Spinal cord (tissue), 10 donors: ENCODE data around the gene NOXO1. TPM values are rescaled to one million over a fixed set of nuclear protein-coding genes. Genes with fewer than 3 reads are reported as not detected.

Experiments
- DNase-seq, 6 donors: peaks; one replicate each; pipeline versions ENCODE4 v3.0.0 to v3.0.0-alpha.2; 2013 to 2015; ENCODE audit warnings: low spot score in 6 of 6, low read depth in 4 of 6
- H3K27ac ChIP-seq: one replicate; pipeline ENCODE4 v1.5.1; 2013; ENCODE audit warnings: low read depth, low read length, control low read depth
- H3K27me3 ChIP-seq: one replicate; pipeline ENCODE4 v1.6.1; 2013; ENCODE audit warnings: low read length; ENCODE audit not compliant: control insufficient read depth, insufficient read depth
- H3K36me3 ChIP-seq: one replicate; pipeline ENCODE4 v1.6.1; 2013; ENCODE audit warnings: low read length; ENCODE audit not compliant: control insufficient read depth, insufficient read depth
- H3K4me1 ChIP-seq: one replicate; pipeline ENCODE4 v1.6.1; 2013; ENCODE audit warnings: low read length; ENCODE audit not compliant: control insufficient read depth, insufficient read depth
- H3K4me3 ChIP-seq: one replicate; pipeline ENCODE4 v1.5.1; 2013; ENCODE audit warnings: low read depth, low read length, control low read depth
- H3K9me3 ChIP-seq: one replicate; pipeline ENCODE4 v1.6.1; 2013; ENCODE audit warnings: low read length; ENCODE audit not compliant: control insufficient read depth, insufficient read depth
- WGBS: methylation state at CpG from one replicate; pipeline ENCODE4 v1.1.5; 2013; ENCODE audit warnings: missing lambda C conversion rate; ENCODE audit not compliant: insufficient coverage; 5-methylcytosine and 5-hydroxymethylcytosine counted together
- polyA plus RNA-seq, 2 donors: library from polyadenylated mRNA; unstranded; fragments of 120-200 nt; gene quantifications; one replicate each; pipeline ENCODE4 v1.2.1, GENCODE V29; 2013; ENCODE audit not compliant: insufficient read length in 2 of 2
- total RNA-seq, 2 donors: library from RNA; depleted of rRNA in 1 of 2; stranded (reverse); fragments of 120-200 nt in 1 of 2; fragments of >200 nt in 1 of 2; gene quantifications; one replicate each; pipeline versions ENCODE4 v1.2.3 to v1.2.4, GENCODE V29; 2013 to 2014
- donor health status: healthy.

The NOXO1 gene
- total and polyA plus RNA-seq, 4 donors, result 0.40 to 1.7 (median 1.2) TPM

DNA sequence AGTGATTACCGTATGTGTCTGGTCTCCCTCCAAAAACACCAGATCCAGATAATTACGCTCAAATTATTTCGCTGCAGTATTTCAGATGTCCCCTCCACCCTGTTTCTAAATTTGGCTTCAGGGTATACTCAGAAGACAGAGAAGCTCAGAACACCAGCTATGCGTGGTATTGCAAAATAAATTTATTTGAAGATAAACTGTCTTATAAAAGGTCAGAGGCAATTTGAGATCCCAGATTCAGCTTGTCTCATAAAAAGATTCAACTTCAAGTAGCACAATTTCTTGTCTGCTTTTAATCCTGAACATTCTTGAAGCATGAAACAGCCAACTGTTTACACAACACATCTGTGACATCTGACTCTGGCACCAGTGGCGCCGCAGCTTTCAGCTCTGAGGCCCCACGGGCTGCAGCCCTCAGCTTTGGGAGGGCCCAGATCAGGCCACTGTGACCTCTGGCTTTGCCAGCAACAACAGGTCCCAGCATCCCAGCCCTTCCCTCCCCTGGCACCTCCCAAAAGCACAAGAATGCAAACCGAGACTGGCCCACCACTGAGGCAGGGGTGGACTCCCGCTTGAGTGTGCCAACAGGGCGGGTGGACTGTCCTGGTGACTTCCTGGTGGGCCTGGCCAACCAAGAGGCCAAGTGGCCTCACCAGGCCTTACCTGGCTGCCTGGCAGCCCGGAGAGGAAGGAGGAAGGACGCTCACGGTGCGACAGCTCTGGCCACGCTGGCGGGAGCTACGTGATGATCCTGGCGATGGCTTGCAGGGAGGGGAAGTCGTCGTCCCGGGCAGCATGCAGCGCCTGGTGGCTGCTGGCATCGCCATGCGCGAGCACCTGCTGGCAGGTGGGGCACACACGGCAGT lies 16.5 kb upstream of the NOXO1 start:
- no peak overlapping the region for H3K27ac ChIP-seq
- H3K36me3 ChIP-seq, result peaks cover 85% of the 10 kb centered on the region
- no peaks in the 10 kb centered on the region for H3K9me3 ChIP-seq

DNA sequence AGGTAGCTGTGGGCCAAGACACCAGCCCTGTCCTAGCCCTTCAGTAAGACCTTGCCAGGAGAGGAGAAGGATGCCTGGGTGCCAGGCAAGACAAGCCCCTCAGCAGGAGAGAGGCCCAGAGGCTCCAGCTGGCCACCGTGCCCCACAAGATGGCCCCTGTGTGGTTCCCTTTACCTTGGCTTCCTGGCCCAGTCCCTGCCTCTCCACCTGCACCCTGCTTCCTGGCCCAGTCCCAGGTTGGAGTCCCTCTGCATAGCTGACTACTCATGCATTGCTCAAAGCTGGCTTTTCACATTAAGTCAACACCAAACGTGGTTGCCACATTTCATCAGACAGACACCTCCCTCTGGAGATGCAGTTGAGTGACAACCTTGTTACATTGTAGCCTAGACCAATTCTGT lies 12.5 kb upstream of the NOXO1 start:
- no peak overlapping the region for H3K4me3 ChIP-seq
- DNase-seq, result no peak
- H3K9me3 ChIP-seq, result no peaks in the 10 kb centered on the region
- peaks cover 40% of the 10 kb centered on the region for H3K4me1 ChIP-seq
- H3K36me3 ChIP-seq, result peaks cover 52% of the 10 kb centered on the region
- 61% methylated on average over 2 of the region's 2 CpGs for WGBS
- no peak overlapping the region for H3K27ac ChIP-seq
- peaks cover 27% of the 10 kb centered on the region for H3K27me3 ChIP-seq

More for the DNA sequence above, 16.5 kb upstream of the NOXO1 start:
- 96% methylated on average over 24 of the region's 26 CpGs for WGBS
- peaks cover 10% of the 10 kb centered on the region for H3K4me1 ChIP-seq
- H3K27me3 ChIP-seq, result peaks cover 2% of the 10 kb centered on the region
- no peak for DNase-seq
- H3K4me3 ChIP-seq, result no peak overlapping the region

DNA sequence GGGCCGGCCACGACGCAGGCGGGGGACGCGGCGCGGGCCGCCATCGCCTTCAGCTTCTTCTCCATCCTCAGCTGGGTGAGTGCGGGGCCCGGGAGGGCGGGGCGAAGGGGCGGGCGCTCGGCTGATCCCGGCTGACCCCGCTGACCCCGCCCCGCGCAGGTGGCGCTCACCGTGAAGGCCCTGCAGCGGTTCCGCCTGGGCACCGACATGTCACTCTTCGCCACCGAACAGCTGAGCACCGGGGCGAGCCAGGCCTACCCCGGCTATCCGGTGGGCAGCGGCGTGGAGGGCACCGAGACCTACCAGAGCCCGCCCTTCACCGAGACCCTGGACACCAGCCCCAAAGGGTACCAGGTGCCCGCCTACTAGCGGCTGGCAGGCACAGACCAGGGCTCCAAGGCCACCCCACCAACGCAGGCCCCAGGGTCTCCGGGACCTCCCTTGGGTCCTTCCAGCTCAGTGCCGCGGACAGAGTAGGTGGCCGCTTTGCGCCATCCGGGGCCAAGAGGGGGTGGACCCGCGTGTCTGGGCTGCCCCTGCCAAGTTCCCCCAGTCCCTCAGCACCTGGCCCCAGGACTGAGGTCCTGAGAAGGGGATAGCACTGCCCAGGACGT lies 11.5 kb upstream of the NOXO1 start:
- H3K27ac ChIP-seq, result no peak overlapping the region
- peaks cover 38% of the 10 kb centered on the region for H3K4me1 ChIP-seq
- no peak overlapping the region for H3K4me3 ChIP-seq
- peaks cover 32% of the 10 kb centered on the region for H3K27me3 ChIP-seq
- WGBS, result 23% methylated on average over 50 of the region's 50 CpGs
- H3K9me3 ChIP-seq, result no peaks in the 10 kb centered on the region
- DNase-seq, result no peak
- H3K36me3 ChIP-seq, result peaks cover 43% of the 10 kb centered on the region

DNA sequence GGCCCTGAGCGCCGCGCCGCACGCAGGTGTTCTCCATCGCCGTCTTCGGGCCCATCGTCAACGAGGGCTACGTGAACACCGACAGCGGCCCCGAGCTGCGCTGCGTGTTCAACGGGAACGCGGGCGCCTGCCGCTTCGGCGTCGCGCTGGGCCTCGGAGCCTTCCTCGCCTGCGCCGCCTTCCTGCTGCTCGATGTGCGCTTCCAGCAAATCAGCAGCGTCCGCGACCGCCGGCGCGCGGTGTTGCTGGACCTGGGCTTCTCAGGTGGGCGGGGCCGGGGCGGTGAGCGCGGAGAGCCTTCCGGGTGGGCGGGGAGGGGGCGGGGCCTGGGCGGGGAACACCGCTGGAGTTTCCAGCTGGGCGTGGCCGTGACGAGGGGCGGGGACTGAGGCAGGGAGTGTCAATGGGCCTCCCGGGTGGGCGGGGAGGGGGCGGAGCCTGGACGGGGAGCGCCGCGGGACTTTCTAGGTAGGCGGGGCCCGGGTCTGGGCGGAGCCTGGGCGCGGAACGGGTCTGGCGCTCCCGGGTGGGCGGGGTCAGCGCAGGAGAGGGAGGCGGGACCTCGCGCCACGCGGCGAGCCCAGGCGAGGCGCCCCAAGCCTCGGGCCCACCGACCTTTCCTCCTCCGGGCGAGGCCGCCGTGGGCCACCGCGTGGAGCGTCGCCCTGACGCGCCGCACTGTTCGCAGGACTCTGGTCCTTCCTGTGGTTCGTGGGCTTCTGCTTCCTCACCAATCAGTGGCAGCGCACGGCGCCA lies 10.9 kb upstream of the NOXO1 start:
- peaks cover 37% of the 10 kb centered on the region for H3K4me1 ChIP-seq
- H3K36me3 ChIP-seq, result peaks cover 43% of the 10 kb centered on the region
- H3K4me3 ChIP-seq, result peak overlapping the region; percentile 24
- under 1% methylated on average over 80 of the region's 96 CpGs for WGBS
- H3K9me3 ChIP-seq, result no peaks in the 10 kb centered on the region
- DNase-seq, result peak in 5 of 6 donors; percentile 58 to 95 (median 78)
- no peak overlapping the region for H3K27ac ChIP-seq
- H3K27me3 ChIP-seq, result peaks cover 32% of the 10 kb centered on the region

DNA sequence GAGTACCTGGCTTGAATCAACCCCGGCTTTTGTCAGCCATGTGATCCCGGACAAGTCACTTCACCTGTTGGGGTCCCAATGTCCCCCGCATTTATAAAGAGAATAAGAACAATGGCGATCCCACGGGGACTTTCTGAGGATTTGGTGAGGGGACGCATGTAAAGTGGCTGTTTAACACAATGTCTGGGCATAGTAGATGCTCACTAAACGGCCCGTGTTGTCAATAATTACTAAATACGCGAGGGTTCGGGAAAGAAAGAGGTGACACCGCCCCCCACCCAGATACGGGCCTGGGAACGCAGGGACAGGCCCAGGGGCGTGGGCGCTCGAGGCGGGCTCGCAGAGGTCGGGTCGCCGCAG lies 10.3 kb upstream of the NOXO1 start:
- Histone ChIP-seq H3K4me3 (no peak overlapping the region), H3K4me1 (peaks cover 37% of the 10 kb centered on the region), H3K27ac (no peak overlapping the region), H3K27me3 (peaks cover 32% of the 10 kb centered on the region), H3K36me3 (peaks cover 43% of the 10 kb centered on the region), H3K9me3 (no peaks in the 10 kb centered on the region)
- 9% methylated on average over 22 of the region's 22 CpGs for WGBS
- no peak for DNase-seq

DNA sequence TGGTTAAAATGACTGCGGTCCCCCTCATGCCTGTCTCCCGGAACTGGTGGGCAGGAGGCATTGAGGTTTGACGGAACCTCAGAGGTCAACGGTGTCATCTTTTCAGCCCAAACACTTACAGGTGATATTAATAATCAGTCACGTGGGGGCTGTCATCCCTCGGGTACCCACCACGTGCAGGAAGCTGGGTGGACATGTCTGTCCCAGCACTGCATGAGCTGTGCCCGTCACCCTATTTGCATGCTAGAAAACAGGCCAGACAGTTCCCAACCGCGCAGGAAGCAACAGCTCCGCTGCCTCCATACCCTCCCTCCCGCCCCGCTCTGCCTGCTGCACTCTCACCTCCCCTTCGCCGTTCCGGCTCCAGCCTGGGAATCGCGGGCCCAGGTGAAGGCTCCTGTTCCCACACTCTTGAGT lies 9.9 kb upstream of the NOXO1 start:
- Histone ChIP-seq H3K4me1 (peaks cover 39% of the 10 kb centered on the region), H3K4me3 (peak overlapping the region; percentile 31), H3K27me3 (peaks cover 32% of the 10 kb centered on the region), H3K36me3 (peaks cover 43% of the 10 kb centered on the region), H3K9me3 (no peaks in the 10 kb centered on the region), H3K27ac (no peak overlapping the region)
- peak in 1 of 6 donors; percentile 19 for DNase-seq
- 4% methylated on average over 15 of the region's 18 CpGs for WGBS

DNA sequence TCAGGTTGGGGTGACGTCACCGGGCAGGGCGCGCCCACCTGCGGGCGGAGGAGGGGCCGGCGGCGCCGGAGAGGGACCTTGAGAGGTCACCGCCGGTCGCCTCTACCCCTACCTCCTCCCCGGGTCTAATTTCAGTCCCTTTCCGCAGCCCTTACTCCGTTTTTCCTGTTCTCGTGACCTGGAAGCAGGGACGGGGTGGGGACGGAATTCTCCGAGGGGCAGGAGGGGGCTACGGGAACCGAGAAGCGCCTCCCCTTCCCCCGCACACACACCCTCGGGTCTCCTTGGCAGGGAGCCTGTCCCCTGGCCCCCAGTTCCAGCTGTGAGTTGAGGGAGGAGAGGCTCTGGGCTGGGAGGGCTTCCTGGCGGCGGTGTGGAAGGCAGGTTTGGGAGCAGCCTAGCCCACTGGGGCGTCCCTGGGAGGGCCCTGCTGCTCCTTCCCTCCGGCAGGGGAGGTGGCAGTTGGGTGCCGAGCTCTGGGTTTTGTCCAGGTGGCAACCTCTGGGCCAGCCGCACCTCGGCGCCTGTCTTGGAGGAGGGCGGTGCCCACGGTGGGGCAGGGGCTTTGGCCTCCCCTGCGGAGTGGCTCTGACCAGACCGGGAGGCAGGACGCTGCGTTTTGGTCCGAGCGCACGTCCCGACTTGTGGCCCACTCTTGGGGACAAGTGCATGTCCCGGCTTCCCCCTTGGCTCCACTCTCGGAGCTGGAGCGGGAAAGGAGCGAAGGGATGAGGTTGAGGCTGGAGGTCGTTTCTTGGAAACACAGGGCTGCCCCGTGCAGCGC lies 9.3 kb upstream of the NOXO1 start:
- no peak overlapping the region for H3K27ac ChIP-seq
- H3K4me3 ChIP-seq, result peak overlapping the region; percentile 31
- no peaks in the 10 kb centered on the region for H3K9me3 ChIP-seq
- WGBS, result 2% methylated on average over 41 of the region's 50 CpGs
- H3K4me1 ChIP-seq, result peaks cover 45% of the 10 kb centered on the region
- H3K36me3 ChIP-seq, result peaks cover 45% of the 10 kb centered on the region
- DNase-seq, result peak in 2 of 6 donors; percentile 28 to 67
- H3K27me3 ChIP-seq, result peaks cover 32% of the 10 kb centered on the region

DNA sequence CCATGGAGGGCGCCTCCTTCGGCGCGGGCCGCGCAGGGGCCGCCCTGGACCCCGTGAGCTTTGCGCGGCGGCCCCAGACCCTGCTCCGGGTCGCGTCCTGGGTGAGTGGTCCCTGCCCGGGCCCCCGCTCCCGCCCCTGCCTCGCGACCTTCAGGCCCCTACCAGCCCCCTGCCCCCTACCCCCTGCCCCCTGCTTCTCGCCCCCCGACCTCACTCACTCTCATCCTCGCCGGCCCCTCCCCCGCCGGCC lies 8.8 kb upstream of the NOXO1 start:
- WGBS, result under 1% methylated on average over 15 of the region's 25 CpGs
- no peak overlapping the region for H3K27ac ChIP-seq
- H3K4me1 ChIP-seq, result peaks cover 50% of the 10 kb centered on the region
- DNase-seq, result no peak
- H3K27me3 ChIP-seq, result peaks cover 32% of the 10 kb centered on the region
- no peaks in the 10 kb centered on the region for H3K9me3 ChIP-seq
- H3K36me3 ChIP-seq, result peaks cover 47% of the 10 kb centered on the region
- peak overlapping the region; percentile 31 for H3K4me3 ChIP-seq
